Cardiac fibroblast (primary cell): ENCODE results near the gene TP53TG5.

Source experiments
- DNase-seq, 2 donors: peaks; one replicate each; pipeline versions ENCODE4 v3.0.0 to v3.0.0-alpha.2; 2010; ENCODE audit warnings: low read depth in 2 of 2
- H3K4me3 ChIP-seq, 2 donors: replicated peaks in 1 of 2; 1 replicate in 1 of 2; 2 replicates in 1 of 2; pipeline ENCODE4 v1.5.1; 2011; ENCODE audit warnings: low read depth in 2 of 2, low read length in 2 of 2, mild to moderate bottlenecking in 2 of 2, moderate library complexity in 1 of 2
- CTCF ChIP-seq: IDR thresholded peaks from one replicate; pipeline ENCODE4 v1.5.1; 2011; ENCODE audit warnings: low read depth, mild to moderate bottlenecking, low read length, inconsistent platforms

Gene TP53TG5

GRCh38 chr20:45394221-45395113 lies 16.3 kb upstream of the TP53TG5 start:
- DNase-seq: no peak
- TF ChIP-seq CTCF: no peak
- no peak overlapping the region for H3K4me3 ChIP-seq

DNA sequence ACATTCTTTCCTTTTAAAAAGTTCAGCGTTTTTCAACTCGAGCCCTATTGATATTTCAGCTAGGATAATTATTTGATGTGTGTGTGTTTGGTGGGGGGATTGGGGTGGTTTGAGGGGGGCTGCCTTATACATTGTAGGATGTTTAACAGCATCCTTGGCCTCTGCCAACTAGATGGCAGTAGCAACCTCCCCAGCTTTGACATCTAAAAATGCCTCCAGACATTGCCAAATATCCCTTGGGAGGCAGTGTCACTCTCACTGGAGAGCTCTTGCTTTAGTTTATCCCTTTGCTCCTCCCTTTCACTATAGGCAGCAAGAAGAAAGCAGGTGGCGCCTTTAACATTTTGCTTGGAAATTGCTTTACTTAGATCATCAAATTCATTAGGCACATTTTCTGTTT lies 14.6 kb upstream of the TP53TG5 start:
- no peak overlapping the region for H3K4me3 ChIP-seq
- no peak for TF ChIP-seq CTCF
- no peak for DNase-seq

DNA sequence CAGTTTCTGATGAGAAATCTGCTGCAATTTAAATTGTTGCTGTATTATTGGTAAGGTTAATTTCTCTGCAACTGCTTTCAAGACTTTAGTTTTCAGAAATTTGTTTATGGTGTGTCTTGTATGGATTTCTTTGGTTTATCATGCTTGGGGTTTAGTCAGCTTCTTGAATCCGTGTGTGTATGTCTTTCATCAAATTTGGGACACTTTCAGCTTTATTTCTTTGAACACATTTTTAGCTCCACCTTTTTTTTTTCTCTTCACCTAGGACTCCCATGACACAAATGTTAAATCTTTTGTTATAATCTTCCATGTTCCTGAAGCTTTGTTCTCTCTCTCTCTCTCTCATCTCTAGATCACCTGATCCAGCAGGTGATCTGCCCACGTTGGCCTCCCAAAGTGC lies 13.4 kb upstream of the TP53TG5 start:
- H3K4me3 ChIP-seq: no peak overlapping the region
- no peak for TF ChIP-seq CTCF
- DNase-seq: no peak

DNA sequence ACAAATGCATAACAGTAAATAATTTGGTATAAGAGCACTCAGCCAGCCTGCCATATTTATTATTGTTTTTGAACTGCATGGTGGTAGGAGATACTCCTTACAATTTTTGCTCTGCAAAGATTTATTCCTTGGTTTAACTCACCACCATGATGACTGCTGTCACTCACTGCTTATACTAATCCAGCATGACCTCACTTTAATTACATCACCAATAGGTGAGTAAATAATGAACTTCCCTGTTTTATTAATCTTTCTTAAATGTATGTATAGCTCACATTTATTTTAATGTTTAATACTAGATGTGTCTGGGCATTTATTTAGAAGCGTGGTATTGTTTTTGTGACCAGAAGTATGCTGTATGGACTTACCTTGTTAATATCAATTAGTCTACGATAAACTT lies 12.8 kb upstream of the TP53TG5 start:
- DNase-seq: no peak
- no peak for TF ChIP-seq CTCF
- H3K4me3 ChIP-seq: no peak overlapping the region

GRCh38 chr20:45387274-45387673 lies 9.1 kb upstream of the TP53TG5 start:
- TF ChIP-seq CTCF: no peak
- H3K4me3 ChIP-seq: no peak overlapping the region
- no peak for DNase-seq

GRCh38 chr20:45377269-45377668 lies 856 bp downstream of the TP53TG5 start:
- DNase-seq: no peak
- TF ChIP-seq CTCF: no peak
- H3K4me3 ChIP-seq: no peak overlapping the region

DNA sequence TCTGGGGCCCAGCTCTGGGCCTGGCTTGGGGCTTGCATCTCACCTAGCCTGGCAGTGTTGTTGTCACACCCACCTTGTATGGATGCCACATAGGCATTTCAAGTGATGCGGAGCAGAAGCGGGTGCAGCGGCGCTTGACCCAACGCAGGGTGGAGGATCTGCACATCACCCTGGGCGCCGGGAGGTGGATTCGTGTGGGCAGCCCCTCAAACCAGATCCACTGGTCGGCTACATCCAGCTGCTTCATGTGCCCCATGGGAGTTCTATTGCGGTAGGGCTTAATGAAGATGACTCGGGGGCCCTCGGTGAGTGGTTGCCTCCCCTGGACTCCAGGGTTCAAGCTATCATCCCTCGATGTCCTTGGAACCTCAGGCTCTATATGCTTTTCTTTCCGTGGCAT lies 3.2 kb downstream of the TP53TG5 start:
- TF ChIP-seq CTCF: no peak
- no peak overlapping the region for H3K4me3 ChIP-seq
- no peak for DNase-seq
